GM12875 (cell line): ENCODE measurements around the gene DCLRE1B.

Source experiments
- H3K4me3 ChIP-seq: one replicate; pipeline ENCODE4 v1.5.1; 2011; ENCODE audit warnings: low read depth, low read length, control low read depth
- TF ChIP-seq, protein P1 (sequence below): IDR thresholded peaks from 2 replicates; pipeline ENCODE4 v1.5.1; 2011; ENCODE audit warnings: low read depth, mild to moderate bottlenecking, control low read depth, inconsistent platforms, low read length, moderate library complexity, borderline replicate concordance; ENCODE audit not compliant: insufficient read depth

DCLRE1B gene

GRCh38 chr1:113940365-113941244 lies 35.5 kb downstream of the DCLRE1B start:
- no peak overlapping the region for H3K4me3 ChIP-seq

DNA sequence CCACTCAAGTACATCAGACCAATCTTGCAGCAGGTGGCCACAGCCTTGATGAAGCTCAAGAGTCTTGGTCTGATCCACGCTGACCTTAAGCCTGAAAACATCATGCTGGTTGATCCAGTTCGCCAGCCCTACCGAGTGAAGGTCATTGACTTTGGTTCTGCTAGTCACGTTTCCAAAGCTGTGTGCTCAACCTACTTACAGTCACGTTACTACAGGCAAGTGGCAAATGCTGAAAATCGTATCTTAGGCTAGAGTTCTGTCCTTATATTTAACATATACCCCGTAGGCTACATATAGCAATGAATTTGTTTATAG lies 36.1 kb downstream of the DCLRE1B start:
- H3K4me3 ChIP-seq, result no peak overlapping the region
- TF ChIP-seq, protein P1, sequence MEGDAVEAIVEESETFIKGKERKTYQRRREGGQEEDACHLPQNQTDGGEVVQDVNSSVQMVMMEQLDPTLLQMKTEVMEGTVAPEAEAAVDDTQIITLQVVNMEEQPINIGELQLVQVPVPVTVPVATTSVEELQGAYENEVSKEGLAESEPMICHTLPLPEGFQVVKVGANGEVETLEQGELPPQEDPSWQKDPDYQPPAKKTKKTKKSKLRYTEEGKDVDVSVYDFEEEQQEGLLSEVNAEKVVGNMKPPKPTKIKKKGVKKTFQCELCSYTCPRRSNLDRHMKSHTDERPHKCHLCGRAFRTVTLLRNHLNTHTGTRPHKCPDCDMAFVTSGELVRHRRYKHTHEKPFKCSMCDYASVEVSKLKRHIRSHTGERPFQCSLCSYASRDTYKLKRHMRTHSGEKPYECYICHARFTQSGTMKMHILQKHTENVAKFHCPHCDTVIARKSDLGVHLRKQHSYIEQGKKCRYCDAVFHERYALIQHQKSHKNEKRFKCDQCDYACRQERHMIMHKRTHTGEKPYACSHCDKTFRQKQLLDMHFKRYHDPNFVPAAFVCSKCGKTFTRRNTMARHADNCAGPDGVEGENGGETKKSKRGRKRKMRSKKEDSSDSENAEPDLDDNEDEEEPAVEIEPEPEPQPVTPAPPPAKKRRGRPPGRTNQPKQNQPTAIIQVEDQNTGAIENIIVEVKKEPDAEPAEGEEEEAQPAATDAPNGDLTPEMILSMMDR, result no peak

More at GRCh38 chr1:113940365-113941244, 35.5 kb downstream of the DCLRE1B start:
- TF ChIP-seq, protein P1, result no peak

DNA sequence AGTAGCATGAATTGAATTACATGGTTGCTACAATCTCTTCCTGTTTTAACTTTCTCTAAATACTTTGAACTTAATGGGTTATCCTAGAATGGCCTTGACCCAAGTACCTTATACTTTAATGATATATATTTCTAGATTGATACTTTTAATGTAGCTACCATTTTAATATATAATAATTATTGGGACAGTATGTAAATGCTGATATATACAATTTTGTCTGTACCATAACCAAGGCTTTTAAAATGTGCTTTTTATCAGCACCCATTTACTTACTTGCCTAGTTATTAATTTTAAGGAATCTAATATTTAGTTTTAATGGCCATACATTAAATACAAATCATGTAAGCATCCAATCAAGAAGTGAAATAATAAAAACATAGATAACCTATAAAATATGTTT lies 37.4 kb downstream of the DCLRE1B start:
- no peak overlapping the region for H3K4me3 ChIP-seq
- TF ChIP-seq, protein P1, result no peak

DNA sequence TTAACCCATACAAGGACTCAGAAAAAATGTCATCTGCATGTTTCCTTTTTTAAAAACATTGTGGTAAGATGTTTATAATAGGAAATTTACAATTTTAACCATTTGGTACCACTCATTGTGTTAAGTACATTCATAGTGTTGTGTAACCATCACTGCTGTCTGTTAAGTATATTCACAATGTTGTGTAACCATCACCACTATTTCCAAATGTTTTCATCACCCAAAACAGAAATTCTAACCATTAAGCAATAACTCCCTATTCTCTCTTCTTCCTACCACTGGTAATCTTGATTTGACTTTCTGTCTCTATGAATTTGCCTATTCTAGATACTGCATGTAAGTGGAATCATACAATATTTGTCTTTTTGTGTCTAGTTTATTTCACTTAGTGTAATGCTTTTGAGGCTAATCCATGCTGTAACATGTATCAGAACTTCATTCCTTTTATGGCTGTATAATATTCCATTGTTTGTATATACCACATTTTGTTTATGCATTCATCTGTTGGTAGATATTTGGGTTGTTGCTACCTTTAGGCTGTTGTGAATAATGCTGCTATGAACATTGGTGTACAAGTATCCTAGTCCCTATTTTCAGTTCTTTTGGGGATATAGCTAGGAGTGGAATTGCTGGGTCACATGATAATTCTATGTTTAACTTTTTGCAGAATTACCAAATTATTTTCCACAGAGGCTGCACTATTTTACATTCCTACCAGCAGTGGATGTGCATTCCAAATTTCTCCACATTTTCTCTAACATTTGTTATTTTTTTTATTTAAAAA lies 38.1 kb downstream of the DCLRE1B start:
- TF ChIP-seq, protein P1, result no peak
- no peak overlapping the region for H3K4me3 ChIP-seq

DNA sequence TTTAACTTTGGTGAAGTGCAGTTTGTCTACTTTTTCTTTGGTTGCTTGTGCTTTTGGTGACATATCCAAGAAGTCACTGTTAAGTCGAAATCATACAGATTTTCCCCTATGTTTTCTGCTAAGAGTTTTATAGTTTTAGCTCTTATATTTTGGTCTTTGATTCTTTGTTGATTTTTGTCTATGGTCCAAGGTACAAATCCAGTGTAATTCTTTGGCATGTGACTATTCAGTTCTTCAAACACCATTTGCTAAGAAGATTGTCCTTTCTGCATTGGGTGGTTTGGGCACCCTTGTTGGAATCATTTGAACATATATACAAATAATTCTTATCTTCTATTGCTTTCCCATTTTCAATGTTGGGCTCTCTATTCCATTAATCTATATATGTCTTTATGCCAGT lies 40.2 kb downstream of the DCLRE1B start:
- H3K4me3 ChIP-seq, result no peak overlapping the region
- TF ChIP-seq, protein P1, result no peak

DNA sequence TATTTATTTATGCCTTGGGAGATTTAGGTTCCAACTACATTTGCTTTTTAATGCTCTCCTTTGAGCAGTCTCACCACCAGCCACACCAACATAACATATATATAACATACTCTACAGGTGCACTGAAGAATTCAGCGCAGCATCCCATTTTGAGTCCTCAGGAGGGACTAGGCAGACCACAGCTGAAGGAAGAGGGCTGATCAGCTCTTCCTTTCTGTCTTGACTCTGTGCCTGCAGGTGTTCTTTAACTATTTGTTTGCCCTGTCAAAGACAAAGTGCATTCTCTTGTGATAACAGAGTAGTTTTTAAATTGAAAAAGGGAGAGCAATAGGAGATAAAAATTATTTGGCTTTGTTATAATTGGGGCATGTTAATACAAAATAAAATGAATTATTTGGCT lies 41.0 kb downstream of the DCLRE1B start:
- H3K4me3 ChIP-seq, result no peak overlapping the region
- TF ChIP-seq, protein P1, result no peak
